ENCODE results near the gene SLC49A4.

DNA sequence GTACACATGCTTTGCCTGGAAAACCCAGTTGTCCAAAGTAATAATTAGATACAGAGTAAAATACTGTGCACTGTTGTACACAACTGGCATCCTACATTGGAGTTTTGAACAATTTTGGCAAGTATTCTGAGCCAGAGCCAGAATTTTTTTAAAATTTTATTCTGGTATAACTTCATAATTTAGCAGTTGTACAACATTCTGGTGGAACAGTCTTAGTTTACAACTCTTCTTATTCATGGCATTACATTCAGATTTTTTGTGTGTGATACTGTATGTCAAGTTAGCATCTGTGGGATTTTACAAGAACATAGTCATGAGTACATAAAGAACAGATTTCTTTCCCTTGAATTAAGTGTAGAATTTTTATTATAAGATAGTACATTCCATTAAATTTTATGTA is 67.5 kb downstream of the SLC49A4 start:
- TF ChIP-seq, protein P1, sequence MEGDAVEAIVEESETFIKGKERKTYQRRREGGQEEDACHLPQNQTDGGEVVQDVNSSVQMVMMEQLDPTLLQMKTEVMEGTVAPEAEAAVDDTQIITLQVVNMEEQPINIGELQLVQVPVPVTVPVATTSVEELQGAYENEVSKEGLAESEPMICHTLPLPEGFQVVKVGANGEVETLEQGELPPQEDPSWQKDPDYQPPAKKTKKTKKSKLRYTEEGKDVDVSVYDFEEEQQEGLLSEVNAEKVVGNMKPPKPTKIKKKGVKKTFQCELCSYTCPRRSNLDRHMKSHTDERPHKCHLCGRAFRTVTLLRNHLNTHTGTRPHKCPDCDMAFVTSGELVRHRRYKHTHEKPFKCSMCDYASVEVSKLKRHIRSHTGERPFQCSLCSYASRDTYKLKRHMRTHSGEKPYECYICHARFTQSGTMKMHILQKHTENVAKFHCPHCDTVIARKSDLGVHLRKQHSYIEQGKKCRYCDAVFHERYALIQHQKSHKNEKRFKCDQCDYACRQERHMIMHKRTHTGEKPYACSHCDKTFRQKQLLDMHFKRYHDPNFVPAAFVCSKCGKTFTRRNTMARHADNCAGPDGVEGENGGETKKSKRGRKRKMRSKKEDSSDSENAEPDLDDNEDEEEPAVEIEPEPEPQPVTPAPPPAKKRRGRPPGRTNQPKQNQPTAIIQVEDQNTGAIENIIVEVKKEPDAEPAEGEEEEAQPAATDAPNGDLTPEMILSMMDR (conservative IDR thresholded peaks at IDR 0.05; ENCODE audit: low read length) = no peak
- no peak for TF ChIP-seq EZH2phosphoT487 (IDR thresholded peaks at IDR 0.05; ENCODE audit: borderline replicate concordance)
